ENCODE data around the gene ARHGEF10L. TPM values are rescaled to one million over a fixed set of nuclear protein-coding genes. Genes with fewer than 3 reads are reported as not detected.

The ARHGEF10L gene
- total and polyA plus RNA-seq, 8 donors: 36.2 to 104 (median 52.8) TPM

DNA sequence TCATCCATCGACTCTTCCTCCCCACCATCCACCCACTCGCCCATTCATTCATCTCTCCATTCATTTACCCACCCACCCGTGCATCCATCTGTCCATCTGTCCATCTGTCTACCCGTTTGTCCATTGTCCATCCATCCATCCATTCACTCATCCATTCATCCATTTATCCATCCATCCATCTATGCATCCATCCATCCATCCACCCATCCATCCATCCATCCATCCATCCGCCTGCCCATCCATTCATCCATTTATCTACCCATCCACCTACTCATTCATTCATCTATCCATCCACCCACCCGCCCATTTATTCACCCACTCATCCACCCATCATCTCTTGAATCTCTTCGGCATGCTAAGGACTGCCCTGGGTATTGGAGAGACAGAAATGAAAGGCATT is 18.5 kb downstream of the ARHGEF10L start:
- TF ChIP-seq CTCF (IDR thresholded peaks at IDR 0.05): no peak
- intact Hi-C loops (cut with DNase I): no loop called here
- no peak for FAIRE-seq
- no peaks in the 10 kb centered on the region for H3K9me3 ChIP-seq
- H3K4me1 ChIP-seq: peaks cover 37 to 40% (median 40%) of the 10 kb centered on the region in 3 donors
- peak overlapping the region in 2 of 4 donors; percentile 85 to 92 for H3K27ac ChIP-seq
- ATAC-seq: no peak
- WGBS, 2 donors: 91 to 96% methylated on average over 7 of the region's 7 CpGs
- no peak for DNase-seq
- H3K4me3 ChIP-seq: no peak overlapping the region
- H3K27me3 ChIP-seq: no peaks in the 10 kb centered on the region
- H3K36me3 ChIP-seq: no peaks in the 10 kb centered on the region

- Histone ChIP-seq H3K9me3 (no peaks in the 10 kb centered on the region), H3K4me1 (peaks cover 37 to 41% (median 40%) of the 10 kb centered on the region in 3 donors), H3K36me3 (no peaks in the 10 kb centered on the region), H3K27me3 (no peaks in the 10 kb centered on the region), H3K27ac (peak overlapping the region; percentile 68 to 92 (median 88)), H3K4me3 (no peak overlapping the region)
- intact Hi-C loops (cut with DNase I): no loop called here
- FAIRE-seq (no peak), DNase-seq (no peak), ATAC-seq (no peak)
- no peak for TF ChIP-seq CTCF (IDR thresholded peaks at IDR 0.05)
- 86 to 91% methylated on average over 3 of the region's 3 CpGs for WGBS, 2 donors
Observed at GRCh38 chr1:17558541-17558940, 19.0 kb downstream of the ARHGEF10L start.

DNA sequence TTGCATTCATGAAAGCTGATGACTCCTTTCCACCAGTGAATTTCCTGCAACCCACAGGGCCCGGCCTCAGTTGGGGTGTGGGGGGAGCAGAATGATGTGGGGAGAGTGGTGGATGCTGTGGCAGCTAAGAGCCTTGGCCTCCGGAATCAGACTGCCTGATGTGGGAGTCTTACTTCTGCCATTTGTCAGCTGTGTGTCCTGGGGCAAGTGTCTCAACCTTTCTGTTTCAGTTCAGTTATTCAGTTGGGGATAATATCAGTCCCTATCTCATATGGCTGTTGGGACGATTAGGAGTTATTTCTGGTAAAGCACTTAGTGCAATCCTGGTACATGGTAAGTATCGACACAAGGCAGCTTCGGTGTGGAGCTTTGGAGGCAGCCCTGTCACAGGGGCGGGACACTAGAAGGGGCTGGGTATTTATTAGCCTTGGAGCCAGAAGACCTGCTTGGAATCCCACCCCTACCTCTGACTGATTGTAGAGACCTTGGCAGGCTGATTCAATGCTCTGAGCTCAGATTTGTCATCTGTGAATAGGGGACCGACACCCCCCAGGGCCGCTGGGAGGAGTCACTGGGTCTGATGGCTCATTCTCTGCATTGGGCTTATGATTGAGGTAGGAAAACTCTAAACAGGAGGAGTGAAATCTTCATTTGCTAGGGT is 19.6 kb downstream of the ARHGEF10L start:
- FAIRE-seq (no peak), ATAC-seq (peak in 2 of 4 donors; percentile 6 to 15), DNase-seq (no peak)
- Histone ChIP-seq H3K27me3 (no peaks in the 10 kb centered on the region), H3K9me3 (no peaks in the 10 kb centered on the region), H3K4me3 (no peak overlapping the region), H3K27ac (peak overlapping the region; percentile 68 to 92 (median 88)), H3K36me3 (no peaks in the 10 kb centered on the region), H3K4me1 (peaks cover 39 to 46% (median 43%) of the 10 kb centered on the region in 3 donors)
- TF ChIP-seq CTCF (IDR thresholded peaks at IDR 0.05): no peak
- 52 to 62% methylated on average over 8 of the region's 8 CpGs for WGBS, 2 donors
- intact Hi-C loops (cut with DNase I): no loop called here

- DNase-seq (peak in 3 of 6 donors; percentile 71 to 77 (median 71)), ATAC-seq (peak; percentile 64 to 77 (median 73)), FAIRE-seq (no peak)
- peaks cover 46 to 53% (median 51%) of the 10 kb centered on the region in 3 donors for H3K4me1 ChIP-seq
- intact Hi-C loops (cut with DNase I): no loop called here
- TF ChIP-seq CTCF (IDR thresholded peaks at IDR 0.05): no peak
- H3K27ac ChIP-seq: peak overlapping the region; percentile 68 to 92 (median 88)
- H3K4me3 ChIP-seq: no peak overlapping the region
- no peaks in the 10 kb centered on the region for H3K27me3 ChIP-seq
- WGBS, 2 donors: 19 to 24% methylated on average over 7 of the region's 7 CpGs
- no peaks in the 10 kb centered on the region for H3K36me3 ChIP-seq
- no peaks in the 10 kb centered on the region for H3K9me3 ChIP-seq
Observed at GRCh38 chr1:17559615-17560419, 20.3 kb downstream of the ARHGEF10L start.
